GM19438 (cell line): ENCODE data around the gene MIB2.

ENCODE experiments used
- ATAC-seq: cut with Tn5 transposase; IDR thresholded peaks from one replicate; pipeline ENCODE4 v1.9.1; 2021; ENCODE audit warnings: low read depth; ENCODE audit not compliant: unreplicated experiment

MIB2 gene

DNA sequence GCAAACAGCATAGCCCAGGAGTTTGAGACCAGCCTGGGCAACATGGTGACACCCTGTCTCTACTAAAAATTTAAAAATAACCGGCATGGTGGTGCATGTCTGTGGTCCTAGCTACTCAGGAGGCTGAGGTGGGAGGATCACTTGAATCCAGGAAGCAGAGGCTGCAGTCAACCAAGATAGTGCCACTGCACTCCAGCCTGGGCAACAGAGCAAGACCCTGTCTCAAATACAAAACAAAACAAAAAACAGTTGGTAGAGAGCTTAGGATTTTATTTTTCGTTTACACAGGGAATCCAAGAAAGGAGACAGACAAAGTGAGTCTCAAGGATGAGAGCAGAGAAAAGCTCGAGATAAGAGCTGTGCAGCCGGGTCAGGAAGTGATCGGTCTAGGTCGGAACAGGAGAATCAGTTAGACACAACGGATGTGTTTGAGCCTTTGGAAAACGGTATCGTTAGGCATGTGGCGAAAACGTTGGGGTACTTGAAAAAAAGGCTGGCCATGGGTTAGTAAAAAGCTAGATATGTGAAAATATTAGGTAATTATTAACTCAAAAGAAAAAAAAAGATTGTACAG, 1.7 kb upstream of the MIB2 start:
- no peak for ATAC-seq

DNA sequence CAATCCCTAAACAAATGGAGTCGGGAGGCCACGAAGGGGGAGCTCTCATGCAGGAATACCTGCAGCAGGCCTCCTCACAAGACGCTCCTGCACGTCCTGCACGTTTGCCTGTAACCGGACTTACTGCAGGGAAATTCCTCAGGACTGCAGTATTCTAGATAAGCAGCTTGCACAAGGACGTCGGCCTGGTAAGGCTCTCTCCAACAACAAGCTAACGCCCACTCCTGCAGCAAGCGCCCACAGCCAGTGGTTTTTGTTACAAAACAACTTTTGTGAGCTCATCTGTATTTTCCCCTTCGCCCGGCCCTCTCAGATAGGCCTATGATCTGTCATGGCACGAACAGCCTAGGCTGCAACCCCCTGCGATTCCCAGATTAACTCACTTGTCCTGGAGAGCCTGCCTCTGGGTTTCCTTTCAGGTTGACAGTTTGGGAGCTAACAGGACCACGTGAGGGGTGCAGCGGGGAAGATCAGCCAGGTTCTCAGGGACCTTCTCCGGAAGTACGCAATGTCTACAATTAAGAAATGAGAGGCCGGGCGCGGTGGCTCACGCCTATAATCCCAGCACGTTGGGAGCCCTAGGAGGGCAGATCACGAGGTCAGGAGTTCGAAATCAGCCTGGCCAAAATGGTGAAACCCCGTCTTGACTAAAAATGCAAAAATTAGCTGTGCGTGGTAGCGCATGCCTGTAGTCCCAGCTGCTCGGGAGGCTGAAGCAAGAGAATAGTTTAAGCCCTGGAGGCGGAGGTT, 921 bp upstream of the MIB2 start:
- ATAC-seq = no peak

- ATAC-seq = no peak
Observed at GRCh38 chr1:1614954-1615255, 395 bp upstream of the MIB2 start.

GRCh38 chr1:1616045-1616790, 918 bp downstream of the MIB2 start:
- peak; percentile 6 for ATAC-seq

- no peak for ATAC-seq
Observed at GRCh38 chr1:1616838-1617237, 1.5 kb downstream of the MIB2 start.

DNA sequence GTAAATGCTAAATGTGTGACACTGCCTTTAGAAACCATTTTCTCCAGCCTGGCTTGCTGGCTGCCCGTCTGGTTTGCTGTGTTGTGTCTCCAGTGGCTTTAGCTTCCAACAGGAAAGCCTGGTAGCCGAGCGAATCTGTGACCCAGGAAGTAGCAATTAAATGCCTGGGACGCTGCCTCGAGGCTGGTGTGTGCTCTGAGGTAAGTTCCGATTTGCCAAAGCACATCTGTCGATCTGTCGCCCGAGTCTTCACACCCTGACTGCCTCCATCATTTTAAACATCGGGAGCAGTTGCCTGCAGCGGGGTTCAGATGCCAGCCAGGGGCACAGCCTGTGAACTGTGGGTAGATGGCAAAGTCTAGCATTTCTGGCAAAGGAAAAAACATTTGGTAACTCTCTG, 2.2 kb downstream of the MIB2 start:
- ATAC-seq = no peak

DNA sequence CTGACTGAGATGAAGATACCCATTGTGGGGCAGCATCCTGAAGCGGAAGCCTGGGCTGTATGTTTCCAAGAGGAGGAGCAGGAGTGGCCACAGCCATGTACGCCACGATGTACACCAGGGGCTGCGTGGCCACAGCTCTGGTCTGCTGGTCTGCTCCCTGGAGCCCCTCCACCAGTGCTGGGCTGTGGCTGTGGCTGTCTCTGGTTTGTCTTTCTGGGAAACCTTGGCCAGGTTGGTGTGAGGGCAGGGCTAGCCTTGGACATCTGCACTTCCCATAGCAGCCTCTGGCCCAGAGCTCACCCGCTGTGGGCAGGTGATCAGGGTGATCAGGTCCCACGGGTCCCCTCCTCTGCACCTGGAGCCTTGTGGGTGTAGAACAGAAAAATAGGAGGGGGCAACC, 2.6 kb downstream of the MIB2 start:
- no peak for ATAC-seq

GRCh38 chr1:1618396-1619068, 3.2 kb downstream of the MIB2 start:
- ATAC-seq = no peak

- ATAC-seq = no peak
Observed at GRCh38 chr1:1619917-1620361, 4.6 kb downstream of the MIB2 start.

GRCh38 chr1:1620433-1621139, 5.3 kb downstream of the MIB2 start:
- ATAC-seq = no peak

GRCh38 chr1:1621173-1622009, 6.1 kb downstream of the MIB2 start:
- no peak for ATAC-seq

DNA sequence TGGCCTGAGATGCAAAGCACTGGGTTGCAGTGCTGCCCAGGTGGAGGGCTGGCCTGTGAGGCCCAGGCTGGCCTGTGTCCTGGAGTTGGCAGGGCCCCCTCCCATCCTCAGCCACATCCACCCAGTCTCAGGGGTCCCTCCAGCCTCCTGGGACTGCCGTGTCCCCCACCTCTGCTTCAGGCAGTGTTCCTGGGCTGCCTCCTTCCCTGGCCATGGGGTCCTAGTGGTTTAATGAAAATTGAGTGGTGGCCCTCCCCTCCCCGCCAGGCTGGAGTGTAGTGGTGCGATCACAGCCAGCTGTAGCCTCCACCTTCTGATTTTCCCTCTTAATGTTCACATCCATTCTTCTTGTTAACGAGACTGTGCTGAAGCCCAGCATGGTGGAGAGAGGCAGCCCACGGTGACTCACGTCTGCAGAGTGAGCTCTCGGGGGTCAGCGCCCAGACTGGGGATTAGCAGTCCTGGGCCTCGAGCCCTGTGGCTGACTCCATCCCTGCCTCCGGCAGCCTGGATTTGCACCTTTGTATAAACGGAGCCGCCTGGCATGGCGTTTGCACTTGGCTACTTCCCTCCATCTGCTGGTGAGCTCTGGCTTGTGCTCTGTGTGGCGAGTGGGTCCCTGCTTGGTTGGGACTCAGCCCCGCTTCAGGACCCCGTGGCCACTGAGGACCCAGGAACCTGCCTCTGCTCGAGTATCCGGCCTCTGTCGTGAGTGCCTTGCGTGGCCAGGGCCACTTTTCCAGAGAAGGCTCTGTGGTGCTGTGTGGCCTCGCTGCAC, 6.9 kb downstream of the MIB2 start:
- no peak for ATAC-seq

DNA sequence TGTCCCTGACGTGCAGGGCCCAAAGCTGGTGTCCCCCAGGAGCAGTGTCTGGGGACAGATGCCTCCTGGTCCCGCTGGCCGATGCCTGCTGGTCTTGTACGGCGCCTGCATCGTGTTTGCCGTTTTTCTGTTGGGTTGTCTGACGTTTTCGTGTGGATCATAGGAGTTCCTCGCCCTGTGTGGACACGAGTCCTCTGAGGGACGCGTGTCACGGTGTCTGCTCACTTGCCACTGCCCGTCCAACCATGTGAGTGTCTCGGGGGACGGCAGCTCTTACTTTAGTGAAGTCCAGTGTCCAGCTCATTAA, 7.4 kb downstream of the MIB2 start:
- no peak for ATAC-seq

- ATAC-seq = no peak
Observed at GRCh38 chr1:1623181-1623630, 7.9 kb downstream of the MIB2 start.

DNA sequence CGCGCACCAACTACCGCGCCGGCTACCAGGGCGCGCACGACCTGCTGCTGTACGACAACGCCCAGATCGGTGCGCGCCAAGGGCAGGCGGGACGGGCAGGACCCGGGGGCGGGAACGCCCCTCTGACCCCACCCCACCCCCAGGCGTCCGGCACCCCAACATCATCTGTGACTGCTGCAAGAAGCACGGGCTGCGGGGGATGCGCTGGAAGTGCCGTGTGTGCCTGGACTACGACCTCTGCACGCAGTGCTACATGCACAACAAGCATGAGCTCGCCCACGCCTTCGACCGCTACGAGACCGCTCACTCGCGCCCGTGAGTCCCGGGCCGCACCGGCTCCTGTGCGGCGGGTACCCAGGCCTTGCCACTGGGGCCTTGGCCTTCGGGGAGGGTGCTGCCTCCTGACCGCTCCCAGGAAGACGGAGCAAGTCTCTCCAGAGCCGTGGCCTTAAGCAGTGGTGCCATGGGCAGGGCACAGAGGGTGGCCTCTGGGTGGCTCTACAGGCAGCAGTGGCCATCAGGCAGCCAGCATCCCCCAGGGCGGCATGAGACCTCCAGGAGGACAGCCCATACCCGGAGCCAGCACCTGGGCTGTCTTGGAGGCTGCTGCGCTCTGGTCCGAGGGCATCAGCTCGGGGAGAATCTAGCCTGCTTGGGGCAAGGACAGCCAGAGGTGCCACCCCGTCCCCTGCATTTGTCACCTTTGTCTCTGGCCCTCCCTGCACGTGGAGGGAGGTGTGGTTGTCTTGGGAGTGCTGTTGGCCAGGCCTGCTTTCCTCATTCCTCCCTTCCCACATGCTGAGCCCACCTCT, 8.5 kb downstream of the MIB2 start:
- ATAC-seq = no peak

DNA sequence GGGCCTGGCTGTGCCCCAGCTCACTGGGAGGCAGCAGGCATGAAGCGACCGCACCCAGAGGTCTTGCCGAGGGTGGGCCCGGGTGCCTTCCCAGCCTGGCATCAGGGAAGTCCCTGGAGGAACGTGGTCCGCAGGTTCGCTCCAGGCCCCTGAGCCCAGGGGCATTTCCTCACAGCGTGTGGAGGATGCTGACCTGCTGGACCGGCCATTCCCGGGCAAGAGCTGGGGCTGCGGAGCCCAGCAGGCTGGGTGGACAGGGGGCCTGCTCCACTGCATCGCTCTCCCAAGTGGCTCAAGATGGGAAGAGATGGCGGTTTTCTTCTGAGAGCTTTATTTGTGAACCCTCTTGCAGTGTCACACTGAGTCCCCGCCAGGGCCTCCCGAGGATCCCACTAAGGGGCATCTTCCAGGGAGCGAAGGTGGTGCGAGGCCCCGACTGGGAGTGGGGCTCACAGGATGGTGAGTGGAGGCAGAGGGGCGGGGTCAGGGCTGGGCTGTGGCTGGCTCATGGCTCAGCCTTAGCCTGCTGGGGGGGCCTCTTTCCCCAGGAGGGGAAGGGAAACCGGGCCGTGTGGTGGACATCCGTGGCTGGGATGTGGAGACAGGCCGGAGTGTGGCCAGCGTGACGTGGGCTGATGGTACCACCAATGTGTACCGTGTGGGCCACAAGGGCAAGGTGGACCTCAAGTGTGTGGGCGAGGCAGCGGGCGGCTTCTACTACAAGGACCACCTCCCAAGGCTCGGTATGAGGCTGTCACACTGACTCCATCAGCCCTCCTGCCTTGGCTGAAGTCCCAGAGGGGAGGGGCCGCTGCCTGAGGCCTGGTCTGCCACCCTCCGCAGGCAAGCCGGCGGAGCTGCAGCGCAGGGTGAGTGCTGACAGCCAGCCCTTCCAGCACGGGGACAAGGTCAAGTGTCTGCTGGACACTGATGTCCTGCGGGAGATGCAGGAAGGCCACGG, 9.4 kb downstream of the MIB2 start:
- no peak for ATAC-seq

GRCh38 chr1:1625404-1625775, 10.1 kb downstream of the MIB2 start:
- no peak for ATAC-seq
